GM04504 (cell line): ENCODE measurements around the gene RIPPLY1.

Experiments used
- DNase-seq: peaks from one replicate; pipeline ENCODE4 v3.0.0-alpha.2; 2012; ENCODE audit warnings: low read depth

RIPPLY1 gene

GRCh38 chrX:106903291-106903824 is at the start of gene RIPPLY1:
TSS of gene RIPPLY1 (minus strand) at chrX:106903341. CDS start at chrX:106903287, 54 bp downstream.
- no peak for DNase-seq

GRCh38 chrX:106952538-106952937 is 49.4 kb upstream of the RIPPLY1 start:
- DNase-seq, result no peak

- no peak for DNase-seq
Observed at GRCh38 chrX:106952089-106952488, 48.9 kb upstream of the RIPPLY1 start.

GRCh38 chrX:106951230-106951629 is 48.1 kb upstream of the RIPPLY1 start:
- DNase-seq, result no peak

- no peak for DNase-seq
Observed at GRCh38 chrX:106950381-106950780, 47.2 kb upstream of the RIPPLY1 start.

GRCh38 chrX:106949366-106949765 is 46.2 kb upstream of the RIPPLY1 start:
- DNase-seq, result no peak

- DNase-seq, result no peak
Observed at GRCh38 chrX:106948641-106949040, 45.5 kb upstream of the RIPPLY1 start.

GRCh38 chrX:106946464-106946863 is 43.3 kb upstream of the RIPPLY1 start:
- DNase-seq, result no peak

GRCh38 chrX:106940068-106940467 is 36.9 kb upstream of the RIPPLY1 start:
- no peak for DNase-seq

GRCh38 chrX:106939566-106939965 is 36.4 kb upstream of the RIPPLY1 start:
- DNase-seq, result no peak

GRCh38 chrX:106936246-106936645 is 33.1 kb upstream of the RIPPLY1 start:
- no peak for DNase-seq

GRCh38 chrX:106935175-106935574 is 32.0 kb upstream of the RIPPLY1 start:
- no peak for DNase-seq

GRCh38 chrX:106933538-106933961 is 30.4 kb upstream of the RIPPLY1 start:
- DNase-seq, result no peak

- no peak for DNase-seq
Observed at GRCh38 chrX:106932960-106933537, 29.9 kb upstream of the RIPPLY1 start.

GRCh38 chrX:106932492-106932923 is 29.4 kb upstream of the RIPPLY1 start:
- no peak for DNase-seq

- DNase-seq, result no peak
Observed at GRCh38 chrX:106931831-106932491, 28.8 kb upstream of the RIPPLY1 start.

GRCh38 chrX:106928227-106928626 is 25.1 kb upstream of the RIPPLY1 start:
- DNase-seq, result no peak

GRCh38 chrX:106927700-106928099 is 24.6 kb upstream of the RIPPLY1 start:
- no peak for DNase-seq

GRCh38 chrX:106927023-106927422 is 23.9 kb upstream of the RIPPLY1 start:
- no peak for DNase-seq

- no peak for DNase-seq
Observed at GRCh38 chrX:106921637-106922036, 18.5 kb upstream of the RIPPLY1 start.

GRCh38 chrX:106919932-106920452 is 16.9 kb upstream of the RIPPLY1 start, which contains the start of gene CLDN2:
TSS of gene CLDN2 (plus strand) at chrX:106920402. CDS start at chrX:106928229, 7,827 bp downstream.
- no peak for DNase-seq

GRCh38 chrX:106917830-106918500 is 14.8 kb upstream of the RIPPLY1 start:
- DNase-seq, result no peak

GRCh38 chrX:106912864-106913263 is 9.7 kb upstream of the RIPPLY1 start:
- no peak for DNase-seq
